ENCODE data around the gene NMNAT2. TPM values are rescaled to one million over a fixed set of nuclear protein-coding genes. Genes with fewer than 3 reads are reported as not detected.

The NMNAT2 gene
- total and polyA plus RNA-seq, 2 of the 13 experiments (the other 11 are each of a cell fraction or from before 2014, with no cell fraction given) = not detected

Other genes with a start within 250 kb of the NMNAT2 start
- gene LAMC2, start 232.1 kb downstream of the NMNAT2 start, total RNA-seq (2016; rRNA removed; fragmentation: Illumina TruSeq; extraction: Trizol) = not detected in 2 replicates
- 0.01 and 0.03 TPM in 2 replicates for gene LAMC2, start 232.1 kb downstream of the NMNAT2 start, polyA plus RNA-seq (2011; rRNA removed)
- gene SMG7, start 54.1 kb upstream of the NMNAT2 start, total RNA-seq (2016; rRNA removed; fragmentation: Illumina TruSeq; extraction: Trizol) = 14.9 and 40.3 TPM in 2 replicates
- 26.7 and 27.9 TPM in 2 replicates for gene SMG7, start 54.1 kb upstream of the NMNAT2 start, polyA plus RNA-seq (2011; rRNA removed)
- gene NCF2, start 172.1 kb upstream of the NMNAT2 start, total RNA-seq (2016; rRNA removed; fragmentation: Illumina TruSeq; extraction: Trizol) = 0.46 and 1.1 TPM in 2 replicates
- 0.18 and 0.25 TPM in 2 replicates for gene NCF2, start 172.1 kb upstream of the NMNAT2 start, polyA plus RNA-seq (2011; rRNA removed)
- gene ARPC5, start 217.4 kb upstream of the NMNAT2 start, total RNA-seq (2016; rRNA removed; fragmentation: Illumina TruSeq; extraction: Trizol) = 106 and 148 TPM in 2 replicates
- gene ARPC5, start 217.4 kb upstream of the NMNAT2 start, polyA plus RNA-seq (2011; rRNA removed) = 40.1 and 48.4 TPM in 2 replicates
- not detected in 2 replicates for gene APOBEC4, start 234.9 kb upstream of the NMNAT2 start, total RNA-seq (2016; rRNA removed; fragmentation: Illumina TruSeq; extraction: Trizol)
- not detected in 2 replicates for gene APOBEC4, start 234.9 kb upstream of the NMNAT2 start, polyA plus RNA-seq (2011; rRNA removed)

Measured in HepG2 (cell line).